NCI-H1105 (cell line): ENCODE measurements around the gene AK5.
"Not testable (repeated sequence)": the region's sequence is repeated elsewhere in the genome, so short reads cannot be mapped to it uniquely, and the experiment has no call there.

Source experiments
- DNase-seq: peaks from one replicate; lab custom pipeline; 2025; lab: John Stamatoyannopoulos, UW

AK5 gene

DNA sequence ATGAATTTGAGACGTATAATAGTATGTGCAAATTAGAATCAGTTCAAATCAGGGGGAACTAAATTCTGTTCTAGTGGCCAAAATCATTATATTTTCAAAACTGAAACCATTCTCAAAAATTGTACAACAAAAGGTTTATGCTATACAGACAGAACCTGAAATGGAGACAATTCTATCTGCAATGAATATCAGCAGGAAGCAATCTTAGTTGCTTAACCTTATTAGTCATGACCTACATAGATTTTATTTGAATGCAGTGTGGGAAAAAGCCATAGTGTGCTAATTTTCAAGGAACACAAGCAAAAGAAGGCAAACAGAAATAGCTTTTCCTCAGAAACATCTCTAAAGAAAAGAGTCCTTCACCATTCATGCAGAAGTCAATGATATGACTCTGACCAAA, 6.5 kb downstream of the AK5 start:
- no peak for DNase-seq

GRCh38 chr1:77290576-77290975, 8.8 kb downstream of the AK5 start:
- no peak for DNase-seq

DNA sequence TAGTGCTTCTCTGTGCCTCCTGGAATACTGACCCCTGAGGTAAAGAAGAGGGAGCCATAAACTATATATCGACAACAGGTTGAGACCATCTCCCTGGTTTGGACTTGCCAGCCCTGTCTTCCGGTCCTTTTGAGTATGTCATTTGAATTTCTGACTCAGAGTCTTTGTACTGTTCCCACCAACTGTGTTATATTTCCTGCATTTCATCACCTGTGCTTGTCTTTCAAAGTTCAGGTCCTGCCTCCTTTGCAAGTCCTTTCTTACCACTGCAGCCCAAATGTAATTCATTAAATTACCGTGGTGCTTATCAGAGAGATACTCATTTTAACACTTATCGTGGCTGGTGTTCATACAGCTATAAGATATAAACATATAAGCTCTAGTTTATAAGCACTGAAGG, 10.7 kb downstream of the AK5 start:
- no peak for DNase-seq

- DNase-seq: no peak
These were observed 18.7 kb downstream of the AK5 start for GRCh38 chr1:77300566-77300965.

DNA sequence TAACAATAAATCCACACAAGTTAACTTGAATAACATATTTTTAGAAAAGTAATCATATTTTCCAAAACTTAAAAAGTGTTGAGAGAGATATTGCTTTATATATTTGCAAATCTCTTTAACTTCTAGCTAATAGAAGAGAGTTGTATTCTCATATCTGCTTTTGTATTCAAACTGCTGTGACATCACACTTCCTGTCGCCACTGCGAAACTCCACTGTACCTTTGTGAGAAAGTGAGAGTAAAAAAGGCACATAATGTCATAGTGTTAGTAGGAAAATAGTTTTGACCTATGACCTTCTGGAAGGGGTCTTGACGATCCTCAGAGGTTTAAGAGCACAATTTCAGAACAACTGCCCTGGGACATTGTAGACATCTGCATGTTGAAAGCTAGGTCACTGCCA, 21.6 kb downstream of the AK5 start:
- no peak for DNase-seq

GRCh38 chr1:77308889-77309621, 27.2 kb downstream of the AK5 start:
- no peak for DNase-seq

DNA sequence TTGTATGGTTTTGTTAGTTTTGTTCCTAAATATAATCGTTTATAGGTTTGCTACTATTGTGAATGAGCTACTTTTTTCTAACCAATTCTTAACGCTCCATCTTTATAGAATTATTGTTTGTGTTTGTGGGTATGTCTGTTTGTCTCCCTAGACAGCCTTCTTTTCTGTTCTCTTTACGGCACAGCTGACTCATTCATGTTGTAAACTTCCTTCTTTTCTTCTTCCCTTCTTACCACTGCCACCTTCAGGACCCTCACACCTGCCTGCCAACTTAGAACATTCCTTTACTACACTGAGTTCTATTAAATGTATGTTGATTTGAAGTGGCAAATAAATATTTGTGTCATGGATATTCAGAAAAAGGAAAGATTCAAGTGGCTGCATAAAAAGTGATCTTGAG, 29.1 kb downstream of the AK5 start:
- DNase-seq: no peak

- DNase-seq: not testable (repeated sequence)
These were observed 30.5 kb downstream of the AK5 start for GRCh38 chr1:77312364-77312763.

GRCh38 chr1:77313491-77313890, 31.7 kb downstream of the AK5 start:
- DNase-seq: no peak

DNA sequence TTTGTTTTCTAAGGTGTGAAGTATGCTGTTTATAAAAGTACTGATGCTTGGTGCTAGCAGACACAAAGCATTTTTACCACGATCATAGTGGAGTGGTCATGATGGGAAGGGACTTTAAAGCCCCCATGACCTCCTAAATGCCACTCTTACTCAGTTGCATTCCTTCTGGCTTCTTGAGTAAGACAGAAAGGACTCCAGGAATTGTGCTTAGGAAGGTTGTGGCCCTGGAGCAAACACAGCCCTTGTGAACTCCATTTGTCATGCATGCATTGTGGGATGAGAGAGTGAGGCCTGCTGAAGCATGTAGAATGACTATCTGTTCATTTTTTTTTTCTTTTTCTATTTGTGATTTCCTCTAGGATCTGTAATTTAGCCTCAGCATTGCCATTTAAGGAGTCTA, 34.2 kb downstream of the AK5 start:
- DNase-seq: no peak

GRCh38 chr1:77316966-77317365, 35.1 kb downstream of the AK5 start:
- DNase-seq: no peak

DNA sequence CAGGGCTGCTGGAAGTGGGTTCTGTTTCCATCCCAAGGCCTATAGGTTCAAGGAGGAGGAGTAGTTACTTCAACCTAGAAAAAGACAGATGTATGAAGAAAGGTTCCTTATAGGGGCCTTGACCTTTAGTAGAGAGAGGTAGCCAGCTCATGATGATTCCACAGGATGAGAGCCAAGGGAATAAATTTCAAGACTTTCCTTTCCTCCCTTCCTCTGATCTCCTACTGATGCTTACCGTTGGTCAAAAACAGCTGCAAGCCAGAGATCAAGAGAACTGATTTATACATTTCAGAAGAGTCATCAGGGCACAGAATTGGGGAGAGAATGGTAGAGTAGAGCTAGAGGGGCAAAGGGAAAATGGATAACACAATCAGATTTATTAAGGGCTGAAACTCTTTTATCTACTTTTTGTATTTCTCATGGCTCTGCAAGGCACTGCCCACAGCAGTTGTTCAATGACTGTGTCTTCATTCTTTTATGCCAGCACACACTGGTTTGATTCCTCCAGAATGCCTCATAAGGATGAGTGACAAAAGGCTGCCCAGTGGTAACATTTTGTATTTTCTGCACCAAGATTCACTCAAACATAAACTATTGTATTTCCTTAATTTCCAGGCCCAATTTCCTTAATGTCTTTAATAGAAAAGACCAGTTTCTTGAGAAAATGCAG, 37.4 kb downstream of the AK5 start:
- DNase-seq: no peak

DNA sequence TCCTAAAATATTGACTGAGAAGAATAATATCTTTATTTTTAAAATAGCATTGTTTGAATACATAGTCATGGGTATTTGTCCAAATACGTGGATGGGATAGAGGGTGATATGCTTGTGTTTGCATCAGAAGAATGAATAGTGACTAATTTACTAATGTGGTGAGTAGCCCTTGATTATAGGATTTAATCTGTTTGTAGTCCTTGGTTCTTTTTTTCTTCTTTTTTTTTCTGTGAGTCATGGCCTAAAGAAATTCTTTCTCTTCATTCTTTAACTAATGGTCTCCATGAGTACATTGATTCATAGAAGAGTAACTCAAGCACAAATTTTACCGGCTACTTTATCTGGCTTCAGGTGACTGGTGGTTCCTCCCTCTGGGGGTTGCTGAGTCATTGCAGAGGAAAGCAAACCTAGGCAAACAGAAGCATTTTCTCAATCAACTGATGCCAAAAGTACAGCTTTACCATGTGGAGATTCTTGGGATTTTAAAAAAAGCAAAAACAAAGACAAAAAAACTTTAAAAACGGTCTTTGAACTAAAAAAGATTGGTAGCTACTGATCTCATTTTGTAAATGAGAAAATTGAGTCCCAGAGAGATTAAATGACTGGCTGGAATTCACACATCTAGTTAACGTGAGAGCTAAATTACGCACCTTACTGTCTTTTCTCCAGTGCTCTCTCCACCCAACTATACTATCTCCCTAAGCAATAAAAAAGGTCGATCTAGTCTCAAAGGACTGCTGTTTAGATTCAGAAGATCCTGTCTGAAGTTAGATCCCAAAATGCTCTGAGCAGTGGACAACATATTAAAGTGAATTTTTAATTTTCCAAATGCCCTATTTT, 40.5 kb downstream of the AK5 start:
- DNase-seq: no peak

GRCh38 chr1:77333501-77333900, 51.7 kb downstream of the AK5 start:
- peak; percentile 38 for DNase-seq

GRCh38 chr1:77336729-77337128, 54.9 kb downstream of the AK5 start:
- no peak for DNase-seq

GRCh38 chr1:77339326-77339725, 57.5 kb downstream of the AK5 start:
- DNase-seq: no peak

- DNase-seq: no peak
These were observed 59.4 kb downstream of the AK5 start for GRCh38 chr1:77341195-77341594.

DNA sequence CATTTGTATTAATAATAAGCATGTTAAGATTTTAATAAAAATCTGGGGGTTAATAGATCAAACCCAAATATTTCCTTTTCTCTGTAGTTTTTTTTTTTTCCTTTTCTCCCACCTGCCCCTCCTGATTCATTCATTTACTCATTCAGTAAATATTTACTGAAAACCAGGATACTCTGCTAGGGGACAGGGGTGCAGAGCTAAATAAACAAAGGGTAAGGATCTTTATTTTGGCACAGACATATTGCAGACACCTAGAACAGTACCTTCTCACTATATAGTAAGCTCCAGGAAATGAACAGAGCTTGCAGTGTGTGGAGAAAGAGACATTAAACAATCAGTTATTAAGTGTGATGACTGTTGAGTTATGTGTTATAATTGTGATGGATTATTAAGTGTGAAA, 60.9 kb downstream of the AK5 start:
- DNase-seq: no peak

DNA sequence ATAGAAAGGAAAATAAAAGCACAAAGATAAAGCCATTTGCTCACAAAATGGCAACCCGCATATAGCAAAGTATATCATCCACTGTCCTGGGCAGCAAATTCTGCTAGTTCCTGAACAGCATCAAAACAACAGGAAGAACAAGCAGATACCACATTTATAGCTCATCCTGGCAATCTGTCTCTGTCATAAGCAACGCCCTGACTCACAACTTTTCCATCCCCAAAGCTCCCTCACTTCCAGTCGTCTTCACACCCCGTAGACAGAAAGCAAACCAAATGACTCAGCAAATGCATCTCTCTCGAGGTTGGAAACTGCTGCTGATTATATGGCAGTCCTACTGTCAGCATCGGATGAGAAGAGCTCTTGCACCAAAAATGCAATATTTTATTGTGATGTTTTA, 65.8 kb downstream of the AK5 start:
- DNase-seq: no peak

- no peak for DNase-seq
These were observed 66.7 kb downstream of the AK5 start for GRCh38 chr1:77348549-77348948.

DNA sequence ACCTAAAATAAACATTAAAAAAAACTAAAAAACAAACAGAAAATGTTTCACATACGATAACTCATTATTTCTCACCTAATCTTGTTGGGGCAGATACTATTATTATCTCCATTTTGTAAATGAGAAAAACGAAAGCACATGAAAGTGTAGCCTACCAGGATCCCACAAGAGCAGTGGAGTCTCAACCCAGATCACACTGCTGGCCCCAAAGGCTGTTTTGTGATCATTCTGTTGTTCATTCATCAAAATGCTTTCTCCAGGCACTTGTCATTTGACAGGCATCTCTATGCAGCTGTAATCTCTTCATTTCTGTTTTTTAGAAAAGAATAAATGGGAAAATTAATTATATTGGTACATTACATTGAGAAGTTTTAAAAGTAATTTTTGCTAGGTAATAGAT, 67.5 kb downstream of the AK5 start:
- no peak for DNase-seq

DNA sequence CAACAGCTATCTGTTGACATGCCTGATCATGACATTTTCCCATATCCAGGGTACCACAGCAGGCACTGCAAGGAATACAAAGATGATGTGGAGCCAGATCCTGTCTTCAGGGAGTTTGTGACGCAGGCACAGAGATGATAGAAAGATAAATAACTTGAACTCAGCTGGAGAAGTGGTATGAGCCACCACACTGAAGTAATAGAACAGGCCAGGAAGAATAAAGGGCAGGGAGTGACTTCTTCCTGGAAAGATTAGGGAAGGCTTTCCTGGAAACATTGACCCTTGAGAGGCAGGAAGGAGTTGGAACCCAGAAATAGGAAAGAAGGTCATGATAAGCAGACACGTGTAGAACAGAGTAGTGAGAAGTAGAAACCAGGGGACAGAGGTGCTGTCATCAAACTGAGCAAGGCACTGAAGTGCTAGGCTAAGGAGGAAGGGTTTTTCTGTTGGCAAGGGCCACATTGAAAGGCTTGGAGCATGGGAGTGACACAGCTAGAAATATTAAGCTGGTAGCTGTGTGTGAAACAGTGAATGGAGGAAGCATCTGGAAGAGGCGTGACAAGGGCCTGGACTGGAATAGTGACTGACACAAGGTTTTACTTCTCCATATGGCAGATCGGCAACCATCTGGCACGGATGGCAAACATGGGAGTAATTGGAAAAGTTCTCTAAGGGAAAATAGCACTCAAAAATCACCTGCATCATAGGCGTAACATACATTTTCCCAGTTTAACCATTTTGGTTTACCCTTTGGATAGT, 68.4 kb downstream of the AK5 start:
- no peak for DNase-seq
